ENCODE results near the gene CMTM4. TPM values are rescaled to one million over a fixed set of nuclear protein-coding genes. Genes with fewer than 3 reads are reported as not detected.

Gene CMTM4
- total and polyA plus RNA-seq, 2 of the 8 experiments (the other 6 are each of a cell fraction or from before 2014, with no cell fraction given) = 35.3 to 51.7 TPM

DNA sequence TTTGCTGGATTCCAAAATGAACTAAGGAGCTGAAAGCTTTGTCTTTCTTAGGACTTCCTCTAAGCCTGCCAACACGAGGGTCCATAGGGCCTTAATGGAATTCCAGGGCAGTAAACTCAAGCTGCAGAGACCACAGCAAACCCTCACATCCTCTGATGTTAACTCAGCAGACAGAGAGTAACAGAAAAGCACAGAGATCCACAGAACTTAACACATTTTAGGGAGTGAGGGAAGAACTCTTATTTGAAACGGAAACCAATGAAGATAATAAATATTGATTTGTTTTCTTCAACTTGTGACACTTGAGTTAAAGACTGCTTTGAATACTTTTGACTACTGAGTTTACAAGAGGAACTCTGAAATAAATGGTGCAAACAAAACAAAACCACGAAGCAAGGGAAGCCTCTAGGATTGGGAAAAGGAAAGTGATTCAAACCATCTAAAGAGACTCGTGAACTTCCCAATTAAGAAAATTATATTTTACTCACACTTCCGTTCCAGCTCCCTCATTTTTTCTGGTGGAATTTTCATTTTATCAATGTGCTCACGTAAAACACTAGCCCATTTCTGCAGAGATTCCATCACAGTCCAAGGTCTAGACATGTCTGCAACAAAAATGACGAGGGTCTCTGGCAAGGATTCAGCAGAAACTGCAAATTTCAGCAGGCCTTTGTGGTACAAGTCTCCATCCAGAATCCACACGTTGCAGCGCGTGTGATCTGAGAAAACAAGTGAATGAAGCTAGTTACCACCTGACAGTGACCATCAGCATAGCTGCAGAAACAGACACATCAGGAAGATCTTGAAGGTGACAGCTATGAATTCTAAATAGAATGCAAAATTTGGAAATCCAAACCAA is 45.6 kb upstream of the CMTM4 start:
- no peaks in the 10 kb centered on the region for H3K27me3 ChIP-seq (replicated peaks in 1 of 4; ENCODE audit: control insufficient read depth in 3 of 4, extremely low read depth in 1 of 4, insufficient read depth in 3 of 4, low read length in 3 of 4)
- no peak overlapping the region for H3K9ac ChIP-seq (replicated peaks in 1 of 4; ENCODE audit: extremely low read depth in 1 of 4, low read depth in 3 of 4, low read length in 3 of 4)
- DNase-seq (ENCODE audit: low read depth in 1 of 2, low spot score in 2 of 2) (no peak), FAIRE-seq (no peak)
- ChIA-PET POLR2A (ENCODE audit: partially characterized antibody) (interaction anchor here (1.3 to 6.6 kb wide), 5 partner anchors 9 to 60 kb away, joined by 3 to 57 read pairs (median 6); partner anchors contain the start of genes DYNC1LI2 and TERB1), CTCF (ENCODE audit: partially characterized antibody) (interaction anchor here (0.6 to 11.3 kb wide), 10 partner anchors 9 to 273 kb away, joined by 3 to 170 read pairs (median 4); partner anchors contain the start of gene DYNC1LI2)
- no peaks in the 10 kb centered on the region; a peak in 1 of 4 replicates for H3K9me3 ChIP-seq (ENCODE audit: insufficient read depth in 2 of 2, low read depth in 1 of 2, low read length in 1 of 2)
- H3K4me2 ChIP-seq (ENCODE audit: insufficient read depth in 1 of 2, low read depth in 2 of 2, low read length in 2 of 2) = no peak overlapping the region
- H2BK15ac ChIP-seq (ENCODE audit: low read length) = no peak overlapping the region
- no peak overlapping the region for H2BK120ac ChIP-seq (replicated peaks; ENCODE audit: low read depth, low read length)
- no peak overlapping the region for H3K18ac ChIP-seq (ENCODE audit: extremely low read depth, low read length)
- peaks cover 8% of the 10 kb centered on the region for H3K79me1 ChIP-seq (ENCODE audit: low read depth, low read length)
- no peak overlapping the region for H3K4ac ChIP-seq (replicated peaks; ENCODE audit: insufficient read length, low read depth, low read length)
- H3K4me1 ChIP-seq (replicated peaks in 1 of 4; ENCODE audit: control insufficient read depth in 3 of 4, insufficient read depth in 4 of 4, low read length in 3 of 4) = peaks cover 0 to 8% (median 5%) of the 10 kb centered on the region in 4 experiments; a peak in 3 of 7 replicates
- no peak overlapping the region for H3K4me3 ChIP-seq (ENCODE audit: extremely low read depth in 1 of 4, insufficient read depth in 2 of 4, low read depth in 3 of 4, low read length in 4 of 4)
- no peak overlapping the region for H4K8ac ChIP-seq (ENCODE audit: extremely low read depth, insufficient read depth, low read length)
- no peaks in the 10 kb centered on the region for H3K23me2 ChIP-seq (ENCODE audit: low read depth, low read length)
- no peak overlapping the region for H2BK12ac ChIP-seq (ENCODE audit: low read depth, low read length)
- no peak overlapping the region for H3K56ac ChIP-seq (replicated peaks; ENCODE audit: insufficient read length, low read depth, low read length)
- H4K5ac ChIP-seq (ENCODE audit: insufficient read length, low read depth, low read length) = no peak overlapping the region
- H4K91ac ChIP-seq (replicated peaks; ENCODE audit: insufficient read length, low read length) = no peak overlapping the region
- H3K36me3 ChIP-seq (ENCODE audit: control insufficient read depth in 2 of 4, insufficient read depth in 4 of 4, low read length in 3 of 4) = peaks cover 8 to 82% (median 50%) of the 10 kb centered on the region in 4 experiments
- H3K79me2 ChIP-seq (ENCODE audit: control insufficient read depth in 1 of 2, insufficient read depth in 2 of 2, low read length in 2 of 2) = peaks cover 3 to 65% of the 10 kb centered on the region in 2 experiments; a peak in 3 of 4 replicates
- H3K14ac ChIP-seq (ENCODE audit: insufficient read length) = no peak overlapping the region
- H2AFZ ChIP-seq (ENCODE audit: low read length) = no peak overlapping the region
- 90% methylated on average over 10 of the region's 10 CpGs; no CpG with 5 or more reads in 1 of the 2 experiments for WGBS, 2 experiments (ENCODE audit: extremely low coverage in 1 of 2, insufficient coverage in 1 of 2, insufficient read length in 1 of 2, insufficient replicate concordance in 2 of 2, low coverage in 1 of 2, low lambda C conversion rate in 2 of 2, missing lambda C conversion rate in 1 of 2)
- no peak overlapping the region for H2BK5ac ChIP-seq (ENCODE audit: low read depth, low read length)
- no peak overlapping the region for H3K27ac ChIP-seq (ENCODE audit: low read depth, low read length)
- H3K23ac ChIP-seq (ENCODE audit: insufficient read length) = no peak overlapping the region
- H4K20me1 ChIP-seq (replicated peaks in 1 of 2; ENCODE audit: control insufficient read depth in 1 of 2, insufficient read depth in 2 of 2, low read length in 2 of 2) = peaks cover 9 to 19% of the 10 kb centered on the region in 2 experiments
- H2AK5ac ChIP-seq (ENCODE audit: low read depth, low read length) = no peak overlapping the region
- no peak overlapping the region for H2BK20ac ChIP-seq (ENCODE audit: low read length)
- no peak for TF ChIP-seq SAP30 (IDR thresholded peaks at IDR 0.05; ENCODE audit: insufficient read depth, insufficient replicate concordance, low read length)
- TF ChIP-seq CREB1 (IDR thresholded peaks at IDR 0.05) = no peak
- TF ChIP-seq CBX5 (IDR thresholded peaks at IDR 0.05; ENCODE audit: low read depth, low read length) = no peak
- TF ChIP-seq, protein P1, sequence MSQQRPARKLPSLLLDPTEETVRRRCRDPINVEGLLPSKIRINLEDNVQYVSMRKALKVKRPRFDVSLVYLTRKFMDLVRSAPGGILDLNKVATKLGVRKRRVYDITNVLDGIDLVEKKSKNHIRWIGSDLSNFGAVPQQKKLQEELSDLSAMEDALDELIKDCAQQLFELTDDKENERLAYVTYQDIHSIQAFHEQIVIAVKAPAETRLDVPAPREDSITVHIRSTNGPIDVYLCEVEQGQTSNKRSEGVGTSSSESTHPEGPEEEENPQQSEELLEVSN (IDR thresholded peaks at IDR 0.05) = no peak
- no peak for TF ChIP-seq BACH1 (IDR thresholded peaks at IDR 0.05; ENCODE audit: low read length)
- no peak for TF ChIP-seq CHD2 (IDR thresholded peaks at IDR 0.05; ENCODE audit: low read length)
- no peak for TF ChIP-seq POU5F1 (IDR thresholded peaks at IDR 0.05; ENCODE audit: low read depth, low read length)
- TF ChIP-seq POLR2A (IDR thresholded peaks at IDR 0.05; ENCODE audit: control extremely low read depth in 1 of 2, low read depth in 2 of 2, low read length in 2 of 2) = no peak
- TF ChIP-seq SIX5 (IDR thresholded peaks at IDR 0.05; ENCODE audit: low read depth, low read length) = no peak
- no peak for TF ChIP-seq ZNF274 (IDR thresholded peaks at IDR 0.05; ENCODE audit: borderline replicate concordance, extremely low read depth, low read length)
- no peak for TF ChIP-seq NRF1 (IDR thresholded peaks at IDR 0.05; ENCODE audit: low read depth, low read length)

Data from H1 (cell line).